ENCODE data around the gene MBP. TPM values are rescaled to one million over a fixed set of nuclear protein-coding genes. Genes with fewer than 3 reads are reported as not detected.
"Not testable (repeated sequence)": the region's sequence is repeated elsewhere in the genome, so short reads cannot be mapped to it uniquely, and the experiment has no call there.

MBP gene
- total and polyA plus RNA-seq, 2 donors from 2014 or later: 15.1 to 61.2 TPM

GRCh38 chr18:76972241-76972640, 160.3 kb downstream of the MBP start:
- FAIRE-seq (no peak), DNase-seq (no peak)
- H3K9ac ChIP-seq (ENCODE audit: low read length in 3 of 3): no peak overlapping the region
- no peak overlapping the region for H3K27ac ChIP-seq (ENCODE audit: low read depth in 2 of 2, low read length in 2 of 2)
- H3K9me3 ChIP-seq (ENCODE audit: control insufficient read depth in 2 of 3, insufficient read depth in 1 of 3, low read length in 3 of 3): no peaks in the 10 kb centered on the region
- no peaks in the 10 kb centered on the region for H3K27me3 ChIP-seq (ENCODE audit: control insufficient read depth, insufficient read depth, low read length)
- intact Hi-C loops (cut with DNase I): no loop called here
- no peak overlapping the region for H3K4me3 ChIP-seq (ENCODE audit: low read length in 3 of 3)
- H3K36me3 ChIP-seq (ENCODE audit: control insufficient read depth in 2 of 3, insufficient read depth in 3 of 3, low read length in 3 of 3): peaks cover 0 to 8% (median 0%) of the 10 kb centered on the region in 3 donors
- H3K4me1 ChIP-seq (ENCODE audit: control insufficient read depth in 2 of 3, insufficient read depth in 2 of 3, low read depth in 1 of 3, low read length in 3 of 3): no peaks in the 10 kb centered on the region
- no peak for TF ChIP-seq CTCF (IDR thresholded peaks at IDR 0.05; ENCODE audit: borderline replicate concordance, extremely low read depth, insufficient read depth)

GRCh38 chr18:76970770-76971559, 161.6 kb downstream of the MBP start:
- H3K4me1 ChIP-seq (ENCODE audit: control insufficient read depth in 2 of 3, insufficient read depth in 2 of 3, low read depth in 1 of 3, low read length in 3 of 3): no peaks in the 10 kb centered on the region
- no peaks in the 10 kb centered on the region for H3K27me3 ChIP-seq (ENCODE audit: control insufficient read depth, insufficient read depth, low read length)
- intact Hi-C loops (cut with DNase I): no loop called here
- H3K36me3 ChIP-seq (ENCODE audit: control insufficient read depth in 2 of 3, insufficient read depth in 3 of 3, low read length in 3 of 3): peaks cover 0 to 8% (median 0%) of the 10 kb centered on the region in 3 donors
- no peak overlapping the region for H3K4me3 ChIP-seq (ENCODE audit: low read length in 3 of 3)
- no peak for FAIRE-seq
- no peak overlapping the region for H3K9ac ChIP-seq (ENCODE audit: low read length in 3 of 3)
- H3K27ac ChIP-seq (ENCODE audit: low read depth in 2 of 2, low read length in 2 of 2): no peak overlapping the region
- no peak for DNase-seq
- no peak for TF ChIP-seq CTCF (IDR thresholded peaks at IDR 0.05; ENCODE audit: borderline replicate concordance, extremely low read depth, insufficient read depth)
- no peaks in the 10 kb centered on the region for H3K9me3 ChIP-seq (ENCODE audit: control insufficient read depth in 2 of 3, insufficient read depth in 1 of 3, low read length in 3 of 3)

DNA sequence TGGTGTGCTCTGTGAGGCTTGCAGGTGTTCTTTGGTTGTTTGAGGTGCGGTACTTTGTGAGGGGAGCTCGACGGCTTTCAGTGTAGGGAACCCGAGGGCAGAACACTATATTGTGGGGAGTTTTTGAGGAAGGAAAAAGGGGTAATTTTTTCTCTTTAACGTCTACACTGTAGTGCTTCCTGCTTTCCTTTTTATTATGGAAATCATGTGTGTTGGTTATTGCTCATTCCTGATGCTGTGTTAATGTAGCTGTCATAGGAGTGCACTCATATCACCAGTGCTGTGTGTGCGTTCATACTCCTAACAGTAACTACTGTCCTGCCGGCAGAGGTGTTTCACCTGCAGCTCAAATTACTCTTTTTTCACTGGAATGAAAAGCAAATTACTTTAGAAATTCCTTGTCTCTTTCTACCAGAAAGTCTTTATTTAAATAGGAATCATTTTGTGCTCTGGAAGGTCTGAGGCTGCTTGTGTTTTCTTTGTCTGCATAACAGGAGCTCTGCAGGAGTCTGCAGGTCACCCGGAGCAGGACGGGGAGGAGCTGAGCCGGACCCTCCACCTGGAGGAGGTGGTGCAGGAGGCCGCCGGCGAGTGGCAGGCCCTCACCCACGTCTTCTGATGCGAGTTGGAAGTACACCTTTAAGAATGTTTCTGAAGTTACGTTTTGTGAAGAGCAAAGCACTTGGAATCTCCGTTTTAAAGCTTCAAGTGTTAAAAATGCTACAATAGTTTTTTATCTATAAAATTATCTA, 164.7 kb downstream of the MBP start:
- H3K9me3 ChIP-seq (ENCODE audit: control insufficient read depth in 2 of 3, insufficient read depth in 1 of 3, low read length in 3 of 3): no peaks in the 10 kb centered on the region
- H3K36me3 ChIP-seq (ENCODE audit: control insufficient read depth in 2 of 3, insufficient read depth in 3 of 3, low read length in 3 of 3): peaks cover 0 to 8% (median 0%) of the 10 kb centered on the region in 3 donors
- H3K4me3 ChIP-seq (ENCODE audit: low read length in 3 of 3): no peak overlapping the region
- FAIRE-seq (no peak), DNase-seq (no peak)
- H3K4me1 ChIP-seq (ENCODE audit: control insufficient read depth in 2 of 3, insufficient read depth in 2 of 3, low read depth in 1 of 3, low read length in 3 of 3): no peaks in the 10 kb centered on the region
- H3K27ac ChIP-seq (ENCODE audit: low read depth in 2 of 2, low read length in 2 of 2): no peak overlapping the region
- intact Hi-C loops (cut with DNase I): no loop called here
- H3K27me3 ChIP-seq (ENCODE audit: control insufficient read depth, insufficient read depth, low read length): no peaks in the 10 kb centered on the region
- no peak for TF ChIP-seq CTCF (IDR thresholded peaks at IDR 0.05; ENCODE audit: borderline replicate concordance, extremely low read depth, insufficient read depth)
- no peak overlapping the region for H3K9ac ChIP-seq (ENCODE audit: low read length in 3 of 3)

DNA sequence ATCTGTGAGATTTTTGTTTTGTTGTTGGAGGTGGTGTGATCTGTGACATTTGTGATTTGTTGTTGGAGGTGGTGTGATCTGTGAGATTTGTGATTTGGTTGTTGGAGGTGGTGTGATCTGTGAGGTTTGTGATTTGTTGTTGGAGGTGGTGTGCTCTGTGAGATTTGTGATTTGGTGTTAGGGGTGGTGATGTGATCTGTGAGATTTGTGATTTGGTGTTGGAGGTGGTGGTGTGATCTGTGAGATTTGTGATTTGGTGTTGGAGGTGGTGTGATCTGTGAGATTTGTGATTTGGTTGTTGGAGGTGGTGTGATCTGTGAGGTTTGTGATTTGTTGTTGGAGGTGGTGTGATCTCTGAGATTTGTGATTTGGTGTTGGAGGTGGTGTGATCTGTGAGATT, 165.3 kb downstream of the MBP start:
- H3K36me3 ChIP-seq (ENCODE audit: control insufficient read depth in 2 of 3, insufficient read depth in 3 of 3, low read length in 3 of 3); H3K9ac ChIP-seq (ENCODE audit: low read length in 3 of 3); H3K27ac ChIP-seq (ENCODE audit: low read depth in 2 of 2, low read length in 2 of 2); intact Hi-C loops (cut with DNase I); H3K4me1 ChIP-seq (ENCODE audit: control insufficient read depth in 2 of 3, insufficient read depth in 2 of 3, low read depth in 1 of 3, low read length in 3 of 3); H3K27me3 ChIP-seq (ENCODE audit: control insufficient read depth, insufficient read depth, low read length); H3K9me3 ChIP-seq (ENCODE audit: control insufficient read depth in 2 of 3, insufficient read depth in 1 of 3, low read length in 3 of 3); DNase-seq; H3K4me3 ChIP-seq (ENCODE audit: low read length in 3 of 3); FAIRE-seq: not testable (repeated sequence)

GRCh38 chr18:76965555-76966151, 166.9 kb downstream of the MBP start:
- H3K36me3 ChIP-seq (ENCODE audit: control insufficient read depth in 2 of 3, insufficient read depth in 3 of 3, low read length in 3 of 3): peaks cover 0 to 11% (median 1%) of the 10 kb centered on the region in 3 donors
- H3K27me3 ChIP-seq (ENCODE audit: control insufficient read depth, insufficient read depth, low read length); H3K4me1 ChIP-seq (ENCODE audit: control insufficient read depth in 2 of 3, insufficient read depth in 2 of 3, low read depth in 1 of 3, low read length in 3 of 3); H3K9ac ChIP-seq (ENCODE audit: low read length in 3 of 3); intact Hi-C loops (cut with DNase I); H3K4me3 ChIP-seq (ENCODE audit: low read length in 3 of 3); H3K9me3 ChIP-seq (ENCODE audit: control insufficient read depth in 2 of 3, insufficient read depth in 1 of 3, low read length in 3 of 3); H3K27ac ChIP-seq (ENCODE audit: low read depth in 2 of 2, low read length in 2 of 2); FAIRE-seq; DNase-seq: not testable (repeated sequence)
